ENCODE measurements around the gene ACTL8.

ACTL8 gene

GRCh38 chr1:17875171-17875881 is 120.2 kb downstream of the ACTL8 start:
- DNase-seq (ENCODE audit: low read depth), result no peak
- TF ChIP-seq CTCF (IDR thresholded peaks at IDR 0.05; ENCODE audit: low read depth, low read length, missing control alignments), result no peak
- H3K4me3 ChIP-seq (ENCODE audit: low read depth, low read length), result no peak overlapping the region
- in situ Hi-C loops (cut with HindIII; ENCODE audit: low sequenced_read_pairs), result no loop called here

- in situ Hi-C loops (cut with HindIII; ENCODE audit: low sequenced_read_pairs), result no loop called here
- H3K4me3 ChIP-seq (ENCODE audit: low read depth, low read length), result no peak overlapping the region
- TF ChIP-seq CTCF (IDR thresholded peaks at IDR 0.05; ENCODE audit: low read depth, low read length, missing control alignments), result no peak
- no peak for DNase-seq (ENCODE audit: low read depth)
Measured at GRCh38 chr1:17875882-17876280, 120.7 kb downstream of the ACTL8 start.

All from astrocyte of the cerebellum (primary cell).